MCF 10A (cell line): Measurements from ENCODE around the gene METAP1. TPM values are rescaled to one million over a fixed set of nuclear protein-coding genes. Genes with fewer than 3 reads are reported as not detected.
"Not testable (repeated sequence)": the region's sequence is repeated elsewhere in the genome, so short reads cannot be mapped to it uniquely, and the experiment has no call there.

Source experiments
- BruUV-seq: library from RNA; stranded (reverse); fragments of 400-500 nt; replicated peaks from 2 replicates; lab custom pipeline; 2021; lab: Mats Ljungman, UMichigan
- CTCF ChIA-PET: fragments of 300-600 bp; sonication (Branson Sonifier 250); formaldehyde crosslinking; extraction: SDS; loops from one replicate; lab custom pipeline; 2021; ENCODE audit warnings: antibody characterized with exemption, inconsistent platforms; lab: Yijun Ruan, JAX
- POLR2A ChIA-PET: fragments of 300-600, 350-650 bp; sonication (Branson Sonifier 250); formaldehyde crosslinking; extraction: SDS; loops from one replicate; lab custom pipeline; 2020; ENCODE audit warnings: antibody characterized with exemption, inconsistent platforms; lab: Yijun Ruan, JAX
- DNase-seq: peaks from one replicate; pipeline ENCODE4 v3.0.0-alpha.2; 2018; ENCODE audit not compliant: unreplicated experiment
- H3K27ac Mint-ChIP-seq: one replicate; pipeline ENCODE4 v1.8.0; 2022; ENCODE audit warnings: mild to moderate bottlenecking, low read depth, mixed read lengths; ENCODE audit not compliant: unreplicated experiment
- H3K27me3 Mint-ChIP-seq: one replicate; pipeline ENCODE4 v1.8.0; 2022; ENCODE audit warnings: mixed read lengths; ENCODE audit not compliant: insufficient read depth, unreplicated experiment
- H3K36me3 Mint-ChIP-seq: one replicate; pipeline ENCODE4 v1.8.0; 2022; ENCODE audit warnings: mild to moderate bottlenecking, moderate library complexity, mixed read lengths; ENCODE audit not compliant: insufficient read depth, unreplicated experiment
- H3K4me1 Mint-ChIP-seq: one replicate; pipeline ENCODE4 v1.8.0; 2022; ENCODE audit warnings: mixed read lengths; ENCODE audit not compliant: insufficient read depth, unreplicated experiment
- H3K4me3 Mint-ChIP-seq: one replicate; pipeline ENCODE4 v1.8.0; 2022; ENCODE audit warnings: mild to moderate bottlenecking, moderate library complexity, mixed read lengths; ENCODE audit not compliant: unreplicated experiment
- H3K9me3 Mint-ChIP-seq: one replicate; pipeline ENCODE4 v1.8.0; 2022; ENCODE audit warnings: mixed read lengths; ENCODE audit not compliant: unreplicated experiment
- CTCF ChIP-seq: fragments of 200-600 bp; IDR thresholded peaks from one replicate; pipeline ENCODE4 v1.8.0; 2022; ENCODE audit warnings: antibody characterized with exemption, mild to moderate bottlenecking; ENCODE audit not compliant: unreplicated experiment
- intact Hi-C: fragments of 100-400 bp; cut with micrococcal nuclease; formaldehyde crosslinking; loops from 2 replicates; pipeline ENCODE4 v1.14.1; 2022
- total RNA-seq: library from RNA; stranded (reverse); gene quantifications from 2 replicates; pipeline ENCODE4 v1.2.3, GENCODE V29; 2022

METAP1 gene
- total RNA-seq, 1 experiment from 2014 or later = 61.4 TPM

- H3K4me1 Mint-ChIP-seq = peaks cover 28% of the 10 kb centered on the region
- peaks cover 56% of the 10 kb centered on the region for H3K36me3 Mint-ChIP-seq
- DNase-seq = no peak
- BruUV-seq = no TSS peak
- CTCF ChIA-PET = interaction anchor here (0.5 to 8.3 kb wide), 3 partner anchors 63 to 190 kb away, joined by 3 to 155 read pairs (median 3); partner anchors contain the start of gene METAP1
- intact Hi-C loops = loop anchor here (5.0 to 10.0 kb wide), 2 partner anchors 132 to 595 kb away; partner anchors contain the start of gene EIF4E
- TF ChIP-seq CTCF = no peak
- H3K9me3 Mint-ChIP-seq = no peaks in the 10 kb centered on the region
- POLR2A ChIA-PET = interaction anchor here (0.6 to 3.6 kb wide), 4 partner anchors 28 to 130 kb away, joined by 3 to 31 read pairs (median 4); partner anchors contain the start of genes EIF4E and METAP1
- peak overlapping the region; percentile 93 for H3K27ac Mint-ChIP-seq
- no peaks in the 10 kb centered on the region for H3K27me3 Mint-ChIP-seq
- peak overlapping the region; percentile 69 for H3K4me3 Mint-ChIP-seq
These were observed 64.0 kb downstream of the METAP1 start for GRCh38 chr4:99059550-99059949.

GRCh38 chr4:99061048-99061700 is 65.7 kb downstream of the METAP1 start:
- no peak for DNase-seq
- H3K36me3 Mint-ChIP-seq = peaks cover 48% of the 10 kb centered on the region
- intact Hi-C loops = no loop called here
- no peak for TF ChIP-seq CTCF
- H3K4me3 Mint-ChIP-seq = no peak overlapping the region
- CTCF ChIA-PET = interaction anchor here (0.6 to 0.9 kb wide), 2 partner anchors 594 to 633 kb away, joined by 3 to 4 read pairs; no protein-coding TSS in a partner anchor
- POLR2A ChIA-PET = interaction anchor here (0.9 to 3.6 kb wide), 3 partner anchors 28 to 132 kb away, joined by 3 to 31 read pairs (median 4); partner anchors contain the start of genes ADH5, EIF4E and METAP1
- no TSS peak for BruUV-seq
- no peaks in the 10 kb centered on the region for H3K9me3 Mint-ChIP-seq
- H3K27ac Mint-ChIP-seq = peak overlapping the region; percentile 93
- H3K27me3 Mint-ChIP-seq = no peaks in the 10 kb centered on the region
- H3K4me1 Mint-ChIP-seq = peaks cover 21% of the 10 kb centered on the region

GRCh38 chr4:99062120-99062519 is 66.6 kb downstream of the METAP1 start:
- Mint-ChIP-seq H3K9me3 (no peaks in the 10 kb centered on the region), H3K4me1 (peaks cover 21% of the 10 kb centered on the region), H3K27me3 (no peaks in the 10 kb centered on the region), H3K4me3 (no peak overlapping the region), H3K36me3 (peaks cover 50% of the 10 kb centered on the region), H3K27ac (no peak overlapping the region)
- no peak for TF ChIP-seq CTCF
- no peak for DNase-seq
- POLR2A ChIA-PET = no interaction called here
- intact Hi-C loops = no loop called here
- CTCF ChIA-PET = interaction anchor here (1.5 kb wide), 1 partner anchor 66 kb away, joined by 6 read pairs; the partner anchor contains the start of gene METAP1
- BruUV-seq = TSS peak; percentile 54

GRCh38 chr4:99065521-99065920 is 70.0 kb downstream of the METAP1 start:
- intact Hi-C loops, BruUV-seq, H3K27ac Mint-ChIP-seq, DNase-seq, H3K27me3 Mint-ChIP-seq, H3K4me1 Mint-ChIP-seq, H3K4me3 Mint-ChIP-seq, H3K9me3 Mint-ChIP-seq: not testable (repeated sequence)
- H3K36me3 Mint-ChIP-seq = peaks cover 59% of the 10 kb centered on the region
- POLR2A ChIA-PET = interaction anchor here (0.6 kb wide), 1 partner anchor 8 kb away, joined by 3 read pairs; no protein-coding TSS in a partner anchor
- CTCF ChIA-PET = interaction anchor here (0.7 kb wide), 1 partner anchor 66 kb away, joined by 3 read pairs; no protein-coding TSS in a partner anchor
